Naive thymus-derived CD8-positive, alpha-beta T cell (primary cell): ENCODE data around the gene RAET1G. TPM values are rescaled to one million over a fixed set of nuclear protein-coding genes. Genes with fewer than 3 reads are reported as not detected.
"Not testable (repeated sequence)": the region's sequence is repeated elsewhere in the genome, so short reads cannot be mapped to it uniquely, and the experiment has no call there.

Experiments used
- ATAC-seq, 2 donors: fragments of 150-1000 bp; cut with Tn5 transposase in 1 of 2; sonication (Bioruptor Pico), chemical (Tn5 transposase) in 1 of 2; 1 replicate in 1 of 2; 2 replicates in 1 of 2; pipeline ENCODE4 v1.10.0; 2021; ENCODE audit warnings: mild to moderate bottlenecking in 2 of 2, moderate library complexity in 2 of 2
- POLR2A ChIA-PET: fragments of 350-600 bp; sonication (Branson Sonifier 250); formaldehyde crosslinking; loops from one replicate; lab custom pipeline; 2021; ENCODE audit warnings: antibody characterized with exemption; lab: Charles Lee
- DNase-seq, 10 donors: peaks; one replicate each; pipeline versions ENCODE4 v3.0.0 to v3.0.0-alpha.2; 2020 to 2022
- H3K27ac Mint-ChIP-seq, 10 donors: one replicate each; pipeline ENCODE4 v1.8.0; 2020 to 2022; ENCODE audit warnings: mild to moderate bottlenecking in 10 of 10, mixed read lengths in 10 of 10, moderate library complexity in 4 of 10, inconsistent platforms in 1 of 10
- H3K27me3 Mint-ChIP-seq, 5 donors: one replicate each; pipeline ENCODE4 v1.8.0; 2021 to 2022; ENCODE audit warnings: mixed read lengths in 5 of 5
- H3K36me3 Mint-ChIP-seq, 3 donors: one replicate each; pipeline ENCODE4 v1.8.0; 2020 to 2022; ENCODE audit warnings: mixed read lengths in 3 of 3, mild to moderate bottlenecking in 2 of 3, inconsistent platforms in 1 of 3
- H3K4me1 Mint-ChIP-seq, 4 donors: one replicate each; pipeline ENCODE4 v1.8.0; 2021 to 2022; ENCODE audit warnings: mixed read lengths in 4 of 4
- H3K4me3 Mint-ChIP-seq, 10 donors: one replicate each; pipeline ENCODE4 v1.8.0; 2020 to 2022; ENCODE audit warnings: mild to moderate bottlenecking in 10 of 10, mixed read lengths in 10 of 10, moderate library complexity in 6 of 10, inconsistent platforms in 1 of 10
- H3K9me3 Mint-ChIP-seq, 9 donors: one replicate each; pipeline ENCODE4 v1.8.0; 2020 to 2022; ENCODE audit warnings: mixed read lengths in 9 of 9, mild to moderate bottlenecking in 3 of 9, inconsistent platforms in 1 of 9, moderate library complexity in 1 of 9
- polyA plus RNA-seq, 3 donors: library from polyadenylated mRNA; unstranded; fragments of 300-500 nt; fragmentation: Illumina TruSeq; gene quantifications; one replicate each; pipeline ENCODE4 v1.2.3, GENCODE V29; 2021
- total RNA-seq, 8 experiments: library from RNA in 2 of 8; stranded (reverse) in 2 of 8; gene quantifications; one replicate each; pipeline ENCODE4 v1.2.3 and lab custom pipeline; 2021 to 2026

Gene RAET1G
- total and polyA plus RNA-seq, 5 experiments from 2014 or later: not detected

GRCh38 chr6:149925974-149926777 lies 3.3 kb upstream of the RAET1G start:
- Mint-ChIP-seq H3K9me3 (peaks cover 0 to 2% (median 0%) of the 10 kb centered on the region in 9 donors), H3K4me3 (peak overlapping the region in 8 of 10 donors; percentile 7 to 69 (median 34)), H3K27me3 (peaks cover 63 to 99% (median 85%) of the 10 kb centered on the region in 5 donors), H3K4me1 (peaks cover 14 to 34% (median 30%) of the 10 kb centered on the region in 4 donors), H3K27ac (no peak overlapping the region), H3K36me3 (no peaks in the 10 kb centered on the region)
- ATAC-seq (peak; percentile 56 to 65), DNase-seq (peak in 9 of 10 donors; percentile 43 to 82 (median 58))
- POLR2A ChIA-PET: no interaction called here

DNA sequence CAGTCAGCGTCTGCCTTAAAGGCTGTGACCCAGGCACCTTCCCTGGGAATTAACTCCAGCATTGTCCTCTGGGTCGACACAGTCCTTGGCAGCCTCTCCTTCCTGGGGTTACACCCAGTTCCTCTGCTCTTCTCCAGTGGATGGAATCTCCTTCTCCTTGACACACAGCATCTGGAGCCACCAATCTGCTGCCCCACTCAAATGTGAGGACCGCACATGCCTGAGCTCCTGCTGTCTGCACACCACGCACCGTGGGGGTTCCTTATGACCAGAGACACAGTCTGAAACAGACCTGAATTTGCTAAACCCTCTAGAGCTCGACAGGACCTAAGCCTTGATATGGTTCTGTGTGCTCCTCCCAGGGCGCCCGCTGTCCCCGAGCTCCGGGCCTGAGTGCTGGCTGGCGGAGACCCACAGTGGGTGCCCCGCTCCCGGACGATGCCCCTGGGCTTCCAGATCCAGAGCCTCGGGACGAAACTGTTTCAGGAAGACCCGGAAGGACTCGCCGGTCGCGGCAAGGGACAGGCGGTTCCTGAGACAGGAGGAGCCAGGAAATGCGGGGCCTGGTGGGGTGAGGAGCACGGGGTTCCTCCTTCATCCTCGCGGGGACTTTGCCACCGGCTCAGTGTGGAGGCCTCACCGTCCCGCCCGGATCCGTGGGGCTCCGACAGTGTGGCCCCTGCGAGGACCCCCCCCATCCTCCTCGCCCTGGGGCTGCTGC lies 2.5 kb upstream of the RAET1G start:
- peaks cover 14 to 34% (median 30%) of the 10 kb centered on the region in 4 donors for H3K4me1 Mint-ChIP-seq
- POLR2A ChIA-PET: no interaction called here
- ATAC-seq: peak in 1 of 2 donors; percentile 14
- peaks cover 0 to 2% (median 0%) of the 10 kb centered on the region in 9 donors for H3K9me3 Mint-ChIP-seq
- DNase-seq: no peak
- no peaks in the 10 kb centered on the region for H3K36me3 Mint-ChIP-seq
- H3K27ac Mint-ChIP-seq: no peak overlapping the region
- peak overlapping the region in 8 of 10 donors; percentile 5 to 75 (median 50) for H3K4me3 Mint-ChIP-seq
- H3K27me3 Mint-ChIP-seq: peaks cover 60 to 99% (median 86%) of the 10 kb centered on the region in 5 donors

DNA sequence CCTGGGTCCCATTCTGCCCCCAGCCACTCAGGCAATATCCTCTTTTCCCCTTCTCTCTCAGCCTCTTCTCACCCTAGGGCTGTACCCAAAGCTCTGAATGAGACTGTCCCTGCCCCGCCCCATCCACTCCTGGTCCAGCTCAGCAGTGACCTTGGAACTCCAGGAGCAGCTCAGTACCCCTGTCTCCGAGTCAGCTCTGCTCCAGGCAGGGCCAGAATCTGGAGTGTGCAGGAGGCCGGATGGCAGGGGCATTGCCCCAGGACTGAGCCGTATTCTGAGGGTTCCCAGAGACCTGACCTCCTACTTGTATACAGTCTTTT lies 2.0 kb upstream of the RAET1G start:
- H3K9me3 Mint-ChIP-seq: peaks cover 0 to 4% (median 0%) of the 10 kb centered on the region in 9 donors
- H3K4me1 Mint-ChIP-seq: peaks cover 14 to 34% (median 30%) of the 10 kb centered on the region in 4 donors
- DNase-seq: no peak
- no peak overlapping the region for H3K27ac Mint-ChIP-seq
- POLR2A ChIA-PET: interaction anchor here (0.6 kb wide), 2 partner anchors 177 to 201 kb away, joined by 3 read pairs; no protein-coding TSS in a partner anchor
- ATAC-seq: no peak
- H3K36me3 Mint-ChIP-seq: no peaks in the 10 kb centered on the region
- peaks cover 58 to 99% (median 84%) of the 10 kb centered on the region in 5 donors for H3K27me3 Mint-ChIP-seq
- H3K4me3 Mint-ChIP-seq: peak overlapping the region in 6 of 10 donors; percentile 7 to 93 (median 51)

DNA sequence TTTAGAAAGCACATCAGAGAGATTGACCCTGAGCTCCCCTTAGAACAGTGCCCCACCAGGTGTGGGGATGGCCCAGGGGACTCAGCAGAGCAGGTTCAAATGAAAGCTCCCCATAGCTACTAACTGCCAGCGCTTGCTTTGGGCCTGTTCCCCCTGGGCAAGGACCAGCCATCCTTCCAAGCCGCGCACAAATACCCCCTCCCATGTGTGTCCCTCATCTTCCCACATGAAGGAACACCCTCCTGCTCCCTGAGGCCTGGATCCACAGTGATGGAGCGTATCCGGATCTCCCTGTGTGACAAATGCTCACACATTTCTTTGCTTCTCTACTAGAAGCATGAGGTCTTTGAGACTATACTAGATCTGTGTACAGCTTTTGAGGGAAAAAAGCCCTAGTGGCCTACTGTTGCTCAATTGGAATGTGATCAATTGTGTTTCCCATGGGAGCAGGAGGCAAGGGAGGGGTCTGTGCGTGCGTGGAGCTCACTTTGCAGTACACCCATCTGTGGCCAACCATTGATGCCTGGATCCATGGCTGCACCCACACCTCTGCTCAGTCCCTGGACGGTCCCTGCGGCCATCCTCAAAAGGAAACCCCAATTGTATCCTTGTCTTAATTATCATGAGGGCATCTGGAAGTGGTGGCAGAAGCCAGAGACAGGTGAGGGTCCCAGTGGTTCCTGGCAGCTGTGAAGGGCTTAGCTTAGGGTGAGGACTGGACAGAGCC lies 1.4 kb upstream of the RAET1G start:
- no peak for DNase-seq
- peak overlapping the region in 9 of 10 donors; percentile 46 to 93 (median 63) for H3K4me3 Mint-ChIP-seq

GRCh38 chr6:149923327-149923986 lies 536 bp upstream of the RAET1G start:
- Mint-ChIP-seq H3K9me3 (peaks cover 0 to 4% (median 0%) of the 10 kb centered on the region in 9 donors), H3K27ac (peak overlapping the region in 3 of 10 donors; percentile 18 to 55 (median 29))
- ATAC-seq: peak; percentile 37 to 48

More for the DNA sequence above, 1.4 kb upstream of the RAET1G start:
- Mint-ChIP-seq H3K27ac (no peak overlapping the region), H3K9me3 (peaks cover 0 to 4% (median 0%) of the 10 kb centered on the region in 9 donors), H3K4me1 (peaks cover 14 to 34% (median 30%) of the 10 kb centered on the region in 4 donors), H3K36me3 (no peaks in the 10 kb centered on the region), H3K27me3 (peaks cover 56 to 99% (median 80%) of the 10 kb centered on the region in 5 donors)
- no peak for ATAC-seq
- POLR2A ChIA-PET: interaction anchor here (0.6 kb wide), 2 partner anchors 177 to 201 kb away, joined by 3 read pairs; no protein-coding TSS in a partner anchor

DNA sequence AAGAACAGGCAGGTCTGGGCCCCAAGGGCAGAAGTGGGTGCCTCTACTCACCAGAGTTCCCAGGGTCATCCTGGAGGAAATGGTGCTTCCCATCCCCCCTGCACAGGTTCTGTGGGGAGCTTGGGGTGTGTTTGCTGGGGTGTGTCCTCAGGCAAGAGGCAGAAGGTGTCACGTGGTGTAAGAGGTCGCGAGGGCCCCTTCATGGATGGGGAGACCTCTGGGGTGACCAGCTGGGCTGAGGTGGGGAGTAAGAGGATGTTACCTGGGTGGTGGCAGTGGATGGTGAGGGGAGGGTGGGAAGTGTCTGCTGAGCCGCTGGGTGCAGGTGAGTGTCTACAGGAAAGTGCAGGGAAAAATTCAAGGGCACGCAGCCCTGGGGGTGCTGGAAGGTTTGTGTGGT lies 830 bp downstream of the RAET1G start:
- H3K9me3 Mint-ChIP-seq, DNase-seq, ATAC-seq, H3K36me3 Mint-ChIP-seq, POLR2A ChIA-PET: not testable (repeated sequence)
- H3K27ac Mint-ChIP-seq: peak overlapping the region in 2 of 10 donors; percentile 41 to 91
- H3K4me3 Mint-ChIP-seq: peak overlapping the region in 9 of 10 donors; percentile 42 to 93 (median 81)
- H3K27me3 Mint-ChIP-seq: peaks cover 41 to 92% (median 72%) of the 10 kb centered on the region in 5 donors
- peaks cover 14 to 34% (median 30%) of the 10 kb centered on the region in 4 donors for H3K4me1 Mint-ChIP-seq

More at GRCh38 chr6:149923327-149923986, 536 bp upstream of the RAET1G start:
- POLR2A ChIA-PET: no interaction called here
- peaks cover 53 to 99% (median 79%) of the 10 kb centered on the region in 5 donors for H3K27me3 Mint-ChIP-seq
- H3K4me3 Mint-ChIP-seq: peak overlapping the region; percentile 81 to 93 (median 86)
- DNase-seq: no peak
- no peaks in the 10 kb centered on the region for H3K36me3 Mint-ChIP-seq
- peaks cover 14 to 34% (median 30%) of the 10 kb centered on the region in 4 donors for H3K4me1 Mint-ChIP-seq

GRCh38 chr6:149921361-149921760 lies 1.6 kb downstream of the RAET1G start:
- Mint-ChIP-seq H3K27ac (no peak overlapping the region), H3K9me3 (peaks cover 0 to 4% (median 0%) of the 10 kb centered on the region in 9 donors), H3K27me3 (peaks cover 40 to 85% (median 71%) of the 10 kb centered on the region in 5 donors), H3K4me3 (peak overlapping the region in 4 of 10 donors; percentile 10 to 85 (median 26)), H3K36me3 (no peaks in the 10 kb centered on the region), H3K4me1 (peaks cover 13 to 32% (median 29%) of the 10 kb centered on the region in 4 donors)
- ATAC-seq (no peak), DNase-seq (no peak)
- POLR2A ChIA-PET: no interaction called here

DNA sequence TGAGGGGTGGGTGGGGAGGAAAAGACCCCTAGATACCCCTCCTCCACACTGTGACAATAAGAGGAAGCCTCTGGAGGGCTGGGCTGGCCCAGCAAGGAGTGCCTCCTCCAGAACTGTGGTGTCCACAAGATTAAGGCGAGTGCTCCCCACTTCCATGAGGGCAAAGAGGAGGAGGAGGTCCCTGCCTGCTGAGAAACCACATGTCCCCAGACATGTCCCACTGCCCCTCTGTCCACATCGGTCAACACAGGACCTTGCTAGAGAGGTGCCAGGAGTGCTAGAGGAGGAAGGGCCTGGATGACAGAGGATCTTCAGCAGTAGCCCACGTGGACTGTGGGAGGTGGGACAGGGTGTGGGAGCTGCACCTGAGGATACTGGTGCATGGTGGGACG lies 3.1 kb downstream of the RAET1G start:
- Mint-ChIP-seq H3K4me3 (no peak overlapping the region), H3K36me3 (no peaks in the 10 kb centered on the region), H3K9me3 (peaks cover 0 to 4% (median 0%) of the 10 kb centered on the region in 9 donors), H3K27ac (no peak overlapping the region), H3K4me1 (peaks cover 8 to 21% (median 18%) of the 10 kb centered on the region in 4 donors), H3K27me3 (peaks cover 35 to 70% (median 60%) of the 10 kb centered on the region in 5 donors)
- POLR2A ChIA-PET: no interaction called here
- DNase-seq: no peak
- no peak for ATAC-seq

DNA sequence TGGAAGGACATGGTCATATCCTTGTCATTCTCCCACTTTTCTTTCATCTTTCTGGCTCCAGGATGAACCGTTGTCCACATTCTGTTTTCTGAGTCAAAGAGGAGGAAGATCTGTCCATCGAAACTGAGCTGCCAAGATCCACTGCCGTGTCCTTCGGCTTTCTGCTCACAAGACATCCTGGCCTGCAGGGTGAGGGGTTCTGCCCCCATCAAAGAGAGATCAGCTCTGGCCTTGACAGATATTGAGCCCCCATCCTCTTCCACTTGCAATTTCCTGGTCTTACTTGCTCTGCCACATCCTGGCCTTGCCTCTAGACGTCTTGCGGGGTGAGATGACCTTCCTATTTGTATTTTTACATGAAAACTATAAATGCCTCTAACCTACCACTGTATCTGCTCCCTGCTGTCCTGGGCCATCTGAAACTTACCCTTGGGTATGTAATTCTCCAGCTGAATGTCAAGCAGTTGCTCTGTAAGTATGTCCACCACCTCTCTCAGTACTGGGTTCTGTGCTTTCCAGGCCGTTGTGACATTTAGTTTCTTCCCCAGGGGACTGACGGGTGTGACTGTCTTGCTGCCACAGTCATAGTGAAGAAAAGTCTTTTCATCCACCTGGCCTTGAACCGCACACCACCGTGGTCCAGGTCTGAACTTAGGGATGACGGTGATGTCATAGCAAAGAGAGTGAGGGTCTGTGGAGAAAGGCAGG lies 3.6 kb downstream of the RAET1G start:
- H3K9me3 Mint-ChIP-seq, POLR2A ChIA-PET, H3K27ac Mint-ChIP-seq, H3K36me3 Mint-ChIP-seq, ATAC-seq, DNase-seq, H3K4me3 Mint-ChIP-seq: not testable (repeated sequence)
- Mint-ChIP-seq H3K4me1 (peaks cover 8 to 20% (median 18%) of the 10 kb centered on the region in 4 donors), H3K27me3 (peaks cover 33 to 67% (median 55%) of the 10 kb centered on the region in 5 donors)

DNA sequence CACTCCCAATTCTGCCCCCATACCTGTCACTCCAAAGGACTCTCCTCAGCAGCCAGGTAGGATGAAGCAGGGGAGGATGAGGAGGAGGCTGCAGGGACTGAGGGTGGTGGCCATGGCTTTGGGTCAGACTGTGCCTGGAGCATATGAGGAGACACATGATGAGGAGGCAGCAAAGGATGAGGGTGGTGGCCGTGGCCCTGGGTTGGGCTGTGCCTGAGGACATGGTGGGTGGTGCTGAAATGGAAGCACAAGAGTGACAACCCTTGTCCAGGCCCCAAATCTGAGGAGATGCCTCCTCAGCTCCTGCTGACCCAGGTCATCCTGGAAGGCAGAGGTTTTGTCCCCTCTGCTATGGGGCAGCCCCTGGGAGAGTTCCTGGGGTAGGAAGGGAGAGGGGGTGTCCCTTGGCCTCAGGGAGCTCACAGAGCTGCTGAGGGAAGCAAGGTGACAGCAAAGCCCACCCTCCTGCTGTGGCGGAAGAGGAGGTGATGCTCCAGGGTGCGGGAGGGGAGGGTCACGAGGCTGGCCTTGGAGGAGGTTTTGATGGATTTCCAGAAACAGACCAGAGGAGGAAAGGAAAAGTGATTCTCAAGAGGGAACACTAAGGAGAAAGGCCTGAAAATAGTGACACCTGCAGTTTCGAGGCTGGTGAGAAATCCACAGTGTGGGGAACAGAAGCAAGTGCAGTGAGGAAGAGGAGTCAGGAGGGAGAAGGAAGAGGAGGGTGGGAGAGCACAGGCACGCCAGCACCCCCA lies 4.6 kb downstream of the RAET1G start:
- DNase-seq (no peak), ATAC-seq (no peak)
- Mint-ChIP-seq H3K27ac (no peak overlapping the region), H3K36me3 (no peaks in the 10 kb centered on the region), H3K4me1 (peaks cover 7 to 16% (median 13%) of the 10 kb centered on the region in 4 donors), H3K4me3 (no peak overlapping the region), H3K9me3 (peaks cover 0 to 2% (median 0%) of the 10 kb centered on the region in 9 donors), H3K27me3 (peaks cover 29 to 67% (median 51%) of the 10 kb centered on the region in 5 donors)
- POLR2A ChIA-PET: no interaction called here
